Measurements from ENCODE around the gene PGAP2.
"Not testable (repeated sequence)": the region's sequence is repeated elsewhere in the genome, so short reads cannot be mapped to it uniquely, and the experiment has no call there.

The PGAP2 gene

DNA sequence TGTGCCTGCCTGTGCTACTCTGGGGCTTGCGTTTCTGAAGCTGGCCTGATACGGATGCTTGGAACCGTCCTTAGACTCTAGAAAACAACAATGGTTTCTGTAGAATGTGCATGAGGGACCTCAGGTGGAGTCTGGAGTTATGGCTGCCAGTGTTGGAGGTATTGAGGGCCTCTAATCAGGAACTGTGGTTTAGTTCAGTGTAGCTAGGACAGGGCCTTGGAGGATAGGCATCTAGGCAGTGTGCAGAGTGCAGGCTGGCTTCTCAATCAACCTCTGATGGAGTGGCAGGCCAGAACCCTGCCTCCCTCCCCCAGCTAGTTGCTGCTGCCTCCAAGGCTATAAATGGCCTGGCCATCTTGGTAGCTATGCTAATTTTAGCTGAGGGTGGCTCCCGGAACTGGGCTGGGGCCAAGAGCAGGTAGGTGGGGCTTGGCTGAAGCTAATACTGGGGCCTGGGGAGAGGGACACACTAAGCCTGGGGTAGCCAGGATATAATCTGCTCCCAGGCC, 51.1 kb downstream of the PGAP2 start:
- no peak for DNase-seq

DNA sequence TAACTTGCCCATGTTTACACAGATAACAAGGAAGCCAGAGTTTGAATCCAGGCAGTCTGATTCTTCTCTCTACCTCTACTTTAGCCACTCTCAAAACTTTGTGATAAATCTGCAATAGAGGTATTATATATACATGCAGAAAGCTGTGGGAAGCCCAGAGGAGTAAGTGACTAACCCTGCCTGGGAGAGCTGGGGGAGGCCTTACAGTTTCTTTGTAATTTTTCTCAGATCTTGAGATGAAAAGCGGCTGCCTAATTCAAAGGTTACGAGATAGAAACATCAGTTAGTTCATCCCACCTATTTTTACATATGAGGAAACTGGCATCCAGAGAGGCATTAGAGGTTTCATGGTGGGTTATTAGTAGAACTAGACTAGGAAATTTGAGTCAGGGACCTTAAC, 52.0 kb downstream of the PGAP2 start:
- no peak for DNase-seq

DNA sequence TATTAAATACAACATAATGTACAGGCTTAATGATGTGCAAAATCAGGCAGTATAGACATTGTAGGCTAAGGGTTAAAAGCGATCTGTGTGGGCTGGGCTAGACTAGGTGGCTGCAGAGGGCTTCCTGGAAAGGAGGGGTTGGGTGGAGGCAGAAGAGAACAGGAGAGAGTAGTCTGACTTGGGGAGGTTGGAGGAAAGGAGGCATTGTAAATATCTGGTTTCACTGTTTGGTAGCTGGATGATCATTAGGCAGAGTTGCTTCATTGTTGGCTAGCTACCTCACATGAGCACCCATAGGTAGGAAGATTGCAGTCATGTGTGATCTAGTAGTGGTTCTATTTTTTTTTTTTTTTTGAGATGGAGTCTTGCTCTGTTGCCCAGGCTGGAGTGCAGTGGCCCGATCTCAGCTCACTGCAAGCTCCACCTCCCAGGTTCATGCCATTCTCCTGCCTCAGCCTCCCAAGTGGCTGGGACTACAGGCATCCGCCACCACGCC, 52.6 kb downstream of the PGAP2 start:
- not testable (repeated sequence) for DNase-seq

DNA sequence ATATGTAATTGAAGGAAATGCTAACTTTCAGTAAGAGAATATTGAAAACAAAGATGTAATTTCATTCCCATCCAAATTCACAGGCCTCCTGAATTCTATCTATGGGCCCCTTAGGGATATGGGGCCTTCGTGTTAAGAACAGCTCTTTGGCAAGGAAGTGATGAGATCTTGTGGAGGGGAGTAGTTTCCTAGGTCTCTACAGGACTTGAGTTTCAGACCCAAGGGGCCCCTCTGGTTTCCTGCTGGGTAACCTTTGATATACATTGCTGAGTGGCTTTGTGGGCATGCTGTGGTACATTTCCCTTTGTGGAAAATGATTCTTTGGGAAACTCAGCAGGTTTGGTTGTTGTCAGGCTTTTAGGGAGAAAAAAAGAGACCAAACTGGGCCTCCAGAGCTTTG, 53.3 kb downstream of the PGAP2 start:
- no peak for DNase-seq

DNA sequence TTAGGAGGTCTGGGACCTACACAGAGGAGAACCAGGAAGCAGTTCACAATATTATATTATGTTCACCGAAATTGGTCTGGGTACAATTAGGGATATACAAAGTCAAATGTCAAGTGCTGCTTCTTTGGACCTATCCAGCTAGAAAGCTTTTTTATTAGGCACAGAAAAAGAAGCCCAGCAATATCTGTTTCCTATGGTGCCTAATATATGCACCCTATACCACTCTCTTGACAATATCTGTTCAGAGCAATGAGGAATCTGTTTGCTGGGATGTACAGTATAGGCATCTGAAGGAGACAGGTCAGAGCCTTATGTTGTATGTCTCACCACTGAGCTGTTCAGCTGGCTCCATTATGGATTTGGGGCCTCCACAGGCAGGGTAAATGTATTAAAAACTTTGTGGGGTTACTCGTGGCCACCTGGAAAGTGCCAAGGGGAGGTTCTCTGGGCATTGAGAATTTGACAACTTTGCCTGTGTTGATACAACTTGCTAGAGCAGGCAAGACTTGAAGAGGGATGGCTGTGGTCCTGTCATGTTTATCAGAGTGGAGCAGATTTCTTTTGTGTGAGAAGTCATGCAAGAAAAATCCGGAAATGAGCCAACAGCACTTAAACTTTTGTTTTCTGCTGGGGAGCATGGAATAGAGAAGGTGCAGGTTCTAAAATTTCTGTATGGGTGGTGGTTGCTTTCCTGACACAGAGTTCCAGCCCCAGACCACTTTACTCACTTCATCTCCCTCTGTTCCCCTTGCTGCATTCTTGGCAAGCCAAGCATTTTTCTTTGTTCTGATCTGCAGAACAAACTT, 57.2 kb downstream of the PGAP2 start:
- DNase-seq = no peak

DNA sequence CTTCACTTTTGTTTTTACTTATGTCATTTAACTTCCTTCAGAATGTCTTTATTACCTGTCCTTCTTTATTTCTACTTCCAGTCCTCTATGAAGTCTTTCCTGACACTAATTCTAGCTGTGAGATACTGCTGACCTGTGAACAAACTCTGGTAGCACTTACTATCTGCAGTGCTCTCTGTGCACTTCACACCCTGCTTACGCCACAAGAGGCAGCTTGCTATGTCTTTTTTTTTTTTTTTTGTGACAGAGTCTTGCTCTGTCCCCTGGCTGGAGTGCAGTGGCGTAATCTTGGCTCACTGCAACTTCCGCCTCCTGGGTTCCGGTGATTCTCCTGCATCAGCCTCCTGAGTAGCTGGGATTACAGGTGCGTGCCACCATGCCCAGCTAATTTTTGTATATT, 57.8 kb downstream of the PGAP2 start:
- DNase-seq = no peak

DNA sequence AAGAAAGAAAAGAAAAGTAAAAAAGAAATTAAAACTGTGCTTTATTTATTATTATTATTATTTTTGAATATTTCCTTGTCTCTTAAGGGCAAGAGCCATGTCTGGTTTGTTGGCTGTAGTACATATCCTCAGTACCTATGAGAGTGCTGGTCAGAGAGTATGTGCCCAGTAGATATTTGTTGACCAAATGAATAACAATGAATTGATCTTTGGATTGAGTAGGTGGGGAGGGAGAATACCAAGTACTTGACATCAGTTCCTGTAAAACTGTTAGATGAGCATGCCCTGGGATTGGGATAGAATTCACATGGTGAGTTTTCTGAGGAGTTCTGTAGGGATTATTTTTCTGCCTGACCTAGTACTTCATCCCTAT, 58.5 kb downstream of the PGAP2 start:
- DNase-seq = no peak

DNA sequence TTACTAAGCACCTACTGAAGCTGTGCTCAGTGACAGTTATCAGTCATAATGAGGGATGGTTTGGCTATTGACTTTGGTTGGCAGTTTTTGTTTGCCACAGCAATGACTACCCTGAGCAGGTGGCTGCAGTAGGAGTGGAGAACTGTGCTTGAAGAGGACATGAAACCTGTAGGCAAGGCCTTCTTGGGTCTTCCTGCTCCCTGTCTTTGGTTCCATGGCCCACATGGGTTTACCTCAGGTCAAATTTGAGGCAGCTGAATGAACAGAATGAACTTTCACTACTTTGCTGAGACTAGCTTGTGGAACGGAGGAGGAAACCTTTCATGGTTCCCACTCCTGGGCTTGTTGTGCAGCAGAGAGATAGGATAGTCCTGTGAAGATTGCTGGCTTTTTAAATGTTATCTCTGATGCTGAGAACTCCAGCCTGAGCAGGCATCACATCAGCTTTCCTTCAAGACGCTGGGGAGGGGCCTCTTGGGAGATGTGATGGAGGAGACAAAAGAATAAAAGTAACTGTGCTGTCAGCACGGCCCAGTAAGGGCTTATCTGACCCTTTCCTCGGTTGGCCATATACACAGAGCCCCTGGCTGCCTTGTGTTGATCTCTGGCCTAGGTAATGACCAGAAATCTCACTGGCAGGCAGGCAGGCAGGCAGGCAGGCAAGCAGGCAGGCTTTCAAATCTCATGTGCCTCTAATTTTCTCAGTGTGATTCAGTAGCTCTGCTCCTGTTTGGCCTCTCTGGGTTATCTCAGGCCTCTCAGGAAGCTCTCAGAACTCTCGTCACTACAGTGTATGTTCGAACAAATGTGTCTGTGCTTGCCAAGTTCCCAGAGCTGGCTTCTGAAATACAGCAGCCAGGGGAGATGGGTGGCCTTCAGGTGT, 59.1 kb downstream of the PGAP2 start:
- DNase-seq = no peak

DNA sequence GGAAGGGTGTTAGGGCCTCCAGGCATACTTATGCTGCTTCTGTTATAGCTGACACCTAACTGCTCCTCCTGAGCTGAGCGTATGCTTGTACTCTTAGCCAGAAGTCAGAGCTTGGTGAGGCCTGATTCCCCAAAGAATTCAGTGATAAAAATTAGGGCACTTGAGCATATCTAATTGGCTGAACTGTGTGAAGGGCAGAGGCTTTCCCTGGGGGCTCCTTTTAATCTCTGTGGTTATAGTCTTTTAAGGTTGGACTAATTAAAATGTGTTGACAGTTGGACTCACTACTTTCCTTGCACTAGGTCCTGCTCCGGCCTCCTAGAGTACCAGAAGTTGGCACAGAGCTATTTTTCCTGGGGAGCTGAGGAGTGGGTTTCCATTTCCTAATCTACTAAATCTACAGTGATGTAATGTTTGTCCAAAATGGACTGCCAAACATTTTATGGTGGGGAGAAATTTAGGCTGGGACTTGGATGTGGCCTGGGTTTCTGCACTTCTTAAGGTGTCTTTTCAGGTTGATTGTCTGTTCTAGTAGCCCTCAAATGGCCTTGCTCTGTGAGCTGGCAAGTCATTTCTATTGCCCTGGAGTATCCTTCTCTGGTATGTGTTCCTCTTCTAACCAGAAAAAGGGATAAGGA, 65.5 kb downstream of the PGAP2 start:
- no peak for DNase-seq

Data from NCI-H510A (cell line).